CD4-positive, alpha-beta T cell treated with Interleukin-15 for 4 hours (primary cell): ENCODE results near the gene CPT1A.

Source experiments
- DNase-seq: peaks from one replicate; pipeline ENCODE4 v3.0.0-alpha.2; 2020; ENCODE audit warnings: low spot score

CPT1A gene

DNA sequence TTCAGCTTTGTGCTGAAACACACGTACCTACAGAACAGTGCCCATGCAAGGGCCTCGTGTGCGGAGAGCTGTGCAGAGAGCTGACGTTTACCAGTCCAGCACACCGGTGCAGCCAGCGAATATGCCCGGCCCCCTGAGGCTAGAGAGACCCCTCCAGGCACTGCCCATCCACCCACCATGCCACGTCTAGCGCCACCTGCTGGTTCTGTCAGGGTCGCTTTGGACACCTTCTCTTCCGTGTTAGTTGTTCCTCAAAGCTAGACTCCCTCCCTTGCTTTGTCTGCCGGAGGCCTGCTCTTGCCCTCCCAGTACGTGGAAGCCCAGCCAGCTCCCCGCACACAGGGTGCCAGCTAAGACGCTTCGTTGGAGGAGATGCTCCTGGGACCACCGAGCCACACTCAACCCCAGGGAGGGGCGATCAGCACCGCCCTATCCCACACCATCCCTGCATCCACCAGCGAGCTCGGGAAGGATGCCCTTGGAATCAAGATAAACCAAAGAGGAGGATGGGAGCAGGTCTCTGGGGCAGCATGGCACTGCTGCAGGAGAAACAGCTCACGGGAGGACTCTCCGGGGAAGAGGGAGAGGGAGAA is 43.4 kb downstream of the CPT1A start:
- DNase-seq: peak; percentile 33

DNA sequence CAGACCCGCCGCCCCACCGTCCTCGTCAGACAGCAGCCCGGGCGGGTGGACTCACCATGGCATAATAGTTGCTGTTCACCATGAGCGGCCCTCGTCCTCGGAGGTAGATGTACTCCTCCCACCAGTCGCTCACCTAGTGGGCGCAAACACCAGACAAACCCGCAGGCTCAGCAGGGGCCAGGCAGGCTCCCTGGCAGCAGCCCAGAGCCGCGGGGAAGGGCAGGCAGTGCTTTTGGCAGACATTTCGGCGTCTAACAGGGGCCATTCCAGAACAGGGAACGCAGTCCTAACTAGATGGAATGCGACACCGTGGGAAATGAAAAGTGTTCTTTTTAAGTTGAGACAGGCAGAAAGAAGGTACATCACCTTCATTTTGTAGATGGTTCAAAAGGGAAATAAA is 44.9 kb downstream of the CPT1A start:
- DNase-seq: no peak

DNA sequence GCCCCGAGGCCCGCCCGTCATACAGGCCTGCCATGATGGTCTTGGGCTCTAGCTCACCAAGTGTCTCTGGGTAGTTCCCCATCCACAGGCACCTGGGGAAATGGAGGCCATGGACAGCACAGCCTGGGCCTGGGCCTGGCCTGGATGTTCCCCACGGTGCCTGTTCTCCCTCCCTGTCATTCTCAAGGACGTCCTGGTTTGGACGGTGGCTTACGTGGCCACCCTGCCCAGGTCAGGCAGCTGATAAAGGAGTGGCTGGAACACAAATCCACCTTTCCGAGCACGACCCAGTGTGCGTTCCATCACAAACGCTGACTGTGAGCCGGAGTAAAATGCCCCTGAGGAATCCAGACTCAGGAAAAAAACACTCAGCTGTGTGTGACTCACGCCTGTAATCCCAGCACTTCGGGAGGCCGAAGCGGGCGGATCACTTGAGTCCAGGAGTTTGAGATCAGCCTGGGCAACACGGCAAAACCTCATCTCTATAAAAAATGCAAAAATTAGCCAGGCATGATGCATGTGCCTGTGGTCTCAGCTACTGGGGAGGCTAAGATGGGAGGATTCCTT is 49.2 kb downstream of the CPT1A start:
- no peak for DNase-seq

DNA sequence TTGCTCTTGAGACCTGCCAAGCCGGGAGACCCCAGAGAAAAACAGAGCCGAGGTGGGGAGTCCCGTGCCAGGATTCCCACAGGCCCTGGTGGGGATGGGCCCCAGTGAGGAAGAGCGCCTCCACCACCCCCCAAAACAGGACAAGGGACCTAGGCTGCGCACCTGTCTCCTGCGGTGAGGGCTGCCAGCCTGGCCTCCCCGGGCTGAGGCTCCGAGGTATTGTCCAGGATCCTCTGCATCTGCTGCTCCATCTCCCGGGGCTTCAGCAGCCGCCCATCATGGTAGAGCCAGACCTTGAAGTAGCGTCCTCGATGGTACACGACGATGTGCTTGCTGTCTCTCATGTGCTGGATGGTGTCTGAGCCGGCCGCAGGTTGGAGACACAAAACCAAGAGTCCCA is 57.1 kb downstream of the CPT1A start:
- no peak for DNase-seq

DNA sequence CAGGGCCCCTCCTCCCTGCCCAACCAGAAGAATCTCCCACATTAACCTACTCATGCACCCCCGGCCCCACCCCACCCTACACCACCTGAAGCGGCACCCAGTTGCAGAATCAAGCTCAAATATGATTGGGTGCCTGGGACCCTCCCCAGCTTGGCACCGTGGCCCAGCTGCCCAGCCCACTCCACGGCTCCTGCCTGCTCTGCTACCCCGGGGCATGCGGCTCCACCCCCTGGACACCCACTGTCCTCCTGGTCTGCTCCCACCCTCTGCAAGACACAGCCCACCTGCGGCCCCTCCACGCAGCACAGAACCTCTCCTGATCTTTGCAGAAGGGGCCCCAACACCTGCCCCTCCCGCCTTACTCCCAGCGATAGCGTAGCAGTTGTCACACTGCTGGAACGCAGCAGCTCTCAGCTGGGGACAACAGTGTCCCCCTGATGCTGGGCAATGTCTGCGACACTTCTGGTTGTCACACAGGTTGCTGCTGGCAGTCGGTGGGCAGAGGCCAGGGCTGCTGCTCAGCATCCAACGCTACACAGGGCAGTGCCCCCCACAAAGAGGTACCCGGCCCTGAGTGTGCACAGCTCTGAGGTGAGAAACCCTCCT is 58.4 kb downstream of the CPT1A start:
- DNase-seq: no peak

DNA sequence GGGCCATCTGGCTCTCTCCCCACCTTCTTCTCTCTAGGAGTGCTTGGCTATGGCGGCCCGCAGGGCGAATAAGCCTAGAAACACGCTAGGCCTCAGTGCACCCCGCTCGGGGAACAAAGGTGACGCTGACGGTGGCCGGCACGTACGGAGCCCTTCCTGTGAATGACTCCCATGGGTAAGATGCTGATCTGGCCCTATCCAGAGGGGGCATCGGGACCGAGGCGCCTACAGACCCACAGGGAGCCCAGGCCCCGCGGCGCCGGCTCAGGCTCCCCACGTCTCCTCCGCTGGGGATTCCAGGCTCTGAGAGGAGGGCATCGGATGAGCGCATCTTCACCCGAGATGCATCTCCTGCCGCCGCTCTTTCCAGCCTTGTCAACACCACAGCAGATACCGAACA is 59.0 kb downstream of the CPT1A start:
- DNase-seq: no peak

DNA sequence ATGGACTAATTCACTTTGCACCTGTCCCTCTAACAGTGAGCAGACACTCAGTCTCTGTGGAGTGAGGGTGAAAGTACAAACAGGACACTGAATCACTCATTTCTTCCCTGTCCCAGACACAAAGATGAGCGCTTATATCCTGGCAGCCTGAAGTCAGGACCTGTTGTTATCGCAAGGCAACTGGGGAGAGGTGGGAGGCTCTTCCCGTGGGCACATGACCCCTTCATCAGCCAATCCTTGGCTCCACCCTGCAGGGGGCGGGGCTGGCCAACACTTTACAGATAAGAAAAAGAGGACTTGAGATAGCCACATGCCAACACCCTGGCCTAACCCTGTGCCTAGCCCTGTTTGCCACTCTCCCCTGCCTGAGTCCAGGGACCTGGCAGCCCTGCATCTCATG is 60.9 kb downstream of the CPT1A start:
- no peak for DNase-seq

DNA sequence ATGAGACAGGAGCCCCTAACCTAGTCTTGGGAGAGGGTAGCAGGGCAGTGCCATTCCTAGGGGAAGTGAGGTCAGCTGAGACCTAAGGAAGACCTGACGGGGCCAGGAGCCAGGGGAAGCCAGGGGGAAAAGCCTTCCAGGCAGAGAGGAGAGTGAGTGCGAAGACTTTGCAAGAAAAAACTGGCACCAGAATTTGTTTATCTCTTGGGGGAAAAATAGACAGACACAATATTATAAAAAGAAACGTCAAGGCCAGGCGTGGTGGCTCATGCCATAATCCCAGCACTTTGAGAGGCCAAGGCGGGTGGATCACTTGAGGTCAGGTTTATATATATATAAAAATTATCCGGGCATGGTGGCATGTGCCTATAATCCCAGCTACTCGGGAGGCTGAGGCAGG is 63.5 kb downstream of the CPT1A start:
- no peak for DNase-seq

DNA sequence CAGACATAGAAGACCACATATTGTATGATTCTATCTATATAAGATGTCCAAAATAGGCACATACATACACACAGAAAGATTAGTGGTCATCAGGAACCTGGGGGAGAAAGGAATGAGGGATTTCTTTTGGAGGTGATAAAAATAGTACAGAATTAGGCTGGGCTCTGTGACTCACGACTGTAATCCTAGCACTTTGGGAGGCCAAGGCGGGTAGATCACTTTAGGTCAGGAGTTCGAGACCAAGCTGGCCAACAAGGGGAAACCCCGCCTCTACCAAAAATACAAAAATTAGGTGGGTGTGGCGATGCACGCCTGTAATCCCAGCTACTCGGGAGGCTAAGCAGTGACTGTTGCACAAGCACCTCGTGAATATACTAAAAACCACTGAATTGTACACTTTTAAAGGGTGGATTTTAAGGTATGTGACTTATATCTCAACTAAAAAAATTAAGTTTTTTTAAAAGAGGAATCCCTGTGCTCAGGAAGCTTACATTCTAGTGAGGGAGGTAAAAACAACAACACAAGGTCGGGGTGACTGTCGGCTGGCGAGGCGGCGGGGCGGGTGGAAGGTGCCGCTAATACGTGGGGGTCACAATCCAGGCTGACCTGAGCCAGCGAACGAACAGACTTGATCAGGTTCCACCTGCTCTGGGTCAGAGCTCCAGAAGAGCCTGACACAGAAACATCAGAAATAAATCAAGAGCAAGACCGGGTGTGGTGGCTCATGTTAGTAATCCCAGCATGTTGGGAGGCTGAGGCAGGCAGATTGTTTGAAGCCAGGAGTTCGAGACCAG is 65.1 kb downstream of the CPT1A start:
- DNase-seq: no peak

DNA sequence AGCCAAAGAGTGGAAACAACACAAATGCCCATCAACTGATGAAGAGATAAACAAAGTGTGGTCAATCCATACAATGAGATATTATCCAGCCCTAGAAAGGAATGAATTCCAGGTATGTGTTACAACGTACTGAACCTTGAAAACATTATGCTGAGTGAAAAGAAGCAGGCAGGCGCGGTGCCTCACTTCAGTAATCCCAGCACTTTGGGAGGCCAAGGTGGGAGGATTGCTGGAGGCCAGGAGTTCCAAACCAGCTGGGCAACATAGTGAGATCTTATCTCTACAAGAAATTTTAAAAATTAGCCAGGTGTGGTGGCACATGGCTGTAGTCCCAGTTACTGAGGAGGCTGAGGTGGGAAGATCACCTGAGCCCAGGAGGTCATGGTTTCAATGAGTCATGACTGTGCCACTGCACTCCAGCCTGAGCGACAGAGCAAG is 65.7 kb downstream of the CPT1A start:
- no peak for DNase-seq

DNA sequence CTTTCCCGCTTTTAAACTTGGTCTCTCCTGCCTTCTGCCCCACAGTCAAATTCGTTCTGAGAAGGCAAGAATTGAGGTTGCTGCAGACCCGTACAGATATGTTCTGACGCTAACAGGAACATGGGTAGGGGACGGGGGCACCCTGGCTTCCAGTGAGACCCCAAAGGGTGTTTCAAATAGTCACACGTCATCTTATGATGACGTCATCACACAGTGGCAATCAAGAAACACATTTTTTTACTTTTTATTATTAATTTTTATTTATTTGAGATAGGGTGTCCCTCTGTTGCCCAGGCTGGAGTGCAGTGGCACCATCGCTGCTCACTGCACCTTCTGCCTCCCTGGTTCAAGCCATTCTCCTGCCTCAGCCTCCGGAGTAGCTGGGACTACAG is 67.5 kb downstream of the CPT1A start:
- no peak for DNase-seq

DNA sequence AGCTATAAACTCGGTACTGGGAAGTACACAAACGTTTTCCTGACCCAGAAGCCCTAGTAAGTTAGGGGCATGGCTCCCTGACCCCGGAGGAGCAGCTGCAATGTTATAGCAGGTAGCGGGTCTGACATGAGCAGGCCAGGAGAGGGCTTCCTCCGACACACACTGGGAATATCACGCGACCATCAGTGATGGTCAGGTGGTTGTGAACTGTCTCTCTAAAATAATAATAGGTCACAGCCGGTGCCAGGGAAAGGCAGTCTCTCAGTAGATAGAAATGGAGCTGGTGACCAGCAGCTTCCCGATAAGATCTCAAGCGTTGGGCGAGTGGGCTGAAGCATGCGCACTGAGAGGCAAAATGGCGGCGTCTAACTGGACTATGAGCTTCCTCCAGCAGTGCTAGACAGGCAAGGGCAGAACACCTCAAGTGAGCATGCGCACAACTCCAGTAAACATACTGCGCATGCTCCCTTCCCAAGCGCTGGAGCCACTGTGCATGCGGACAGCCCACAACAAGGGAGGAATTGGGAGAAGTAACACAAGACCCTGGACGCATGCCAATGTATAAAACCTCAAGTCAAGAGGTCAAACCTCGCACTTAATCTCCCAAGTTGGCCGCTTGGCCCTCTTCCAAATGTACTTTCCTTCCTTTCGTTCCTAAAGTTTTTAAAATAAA is 68.1 kb downstream of the CPT1A start:
- DNase-seq: no peak

DNA sequence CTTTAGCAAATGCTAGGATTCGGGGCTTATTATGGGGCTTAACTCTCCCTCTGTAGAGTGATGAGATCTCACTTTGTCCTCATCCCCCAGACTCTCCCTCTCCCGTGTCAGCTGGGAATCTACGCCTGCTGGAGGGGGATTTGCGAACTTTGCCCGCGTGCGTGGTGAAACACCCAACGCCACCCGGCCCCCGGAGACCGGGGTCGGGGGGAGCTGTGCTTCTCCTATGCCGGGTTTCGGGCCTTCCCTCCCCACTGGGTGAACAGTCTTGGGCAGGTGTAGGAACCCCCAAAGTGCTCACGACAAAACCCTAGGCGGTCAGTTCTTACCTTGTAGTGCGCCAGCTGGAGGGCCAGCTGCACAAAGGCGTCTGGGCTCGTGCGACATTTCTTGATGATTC is 68.8 kb downstream of the CPT1A start:
- no peak for DNase-seq

DNA sequence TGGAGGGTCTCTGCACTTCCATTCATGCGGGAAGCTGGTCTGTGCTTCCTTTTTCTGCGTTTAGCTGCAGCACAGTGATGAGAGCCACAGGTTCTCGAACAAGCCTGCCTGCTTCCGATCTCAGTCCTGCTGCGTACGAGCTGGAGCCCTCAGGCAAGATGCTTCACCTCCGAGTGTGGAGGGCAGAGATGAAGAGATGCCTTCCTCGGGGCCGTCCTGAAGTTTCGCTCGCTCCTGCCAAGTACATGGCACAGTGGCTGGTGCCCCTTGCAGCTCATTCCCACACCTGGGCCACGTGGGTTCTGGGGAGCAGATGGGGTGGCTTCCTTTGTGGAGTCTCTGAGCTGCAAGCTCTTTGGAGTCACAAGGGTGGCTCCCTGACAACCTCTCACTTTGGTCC is 70.9 kb downstream of the CPT1A start:
- no peak for DNase-seq

DNA sequence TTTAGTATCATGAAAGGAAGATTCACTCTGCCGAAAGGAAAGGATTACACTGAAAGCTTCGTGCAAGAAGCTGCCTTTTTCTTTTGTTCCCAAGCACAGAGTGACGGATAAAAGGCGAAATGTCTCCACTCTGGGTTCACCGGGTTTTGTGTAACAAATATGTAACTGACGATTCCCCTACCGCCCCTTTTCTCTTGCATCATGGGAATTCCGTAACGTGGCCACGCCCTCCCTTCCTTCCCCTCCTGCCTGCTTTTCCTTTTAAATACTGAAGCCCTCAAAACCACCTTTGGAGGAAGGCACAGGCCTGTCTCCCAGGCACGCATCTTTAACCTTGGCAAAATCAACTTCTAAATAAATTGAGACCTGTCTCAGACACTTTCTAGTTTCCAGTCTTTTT is 74.0 kb downstream of the CPT1A start:
- no peak for DNase-seq

DNA sequence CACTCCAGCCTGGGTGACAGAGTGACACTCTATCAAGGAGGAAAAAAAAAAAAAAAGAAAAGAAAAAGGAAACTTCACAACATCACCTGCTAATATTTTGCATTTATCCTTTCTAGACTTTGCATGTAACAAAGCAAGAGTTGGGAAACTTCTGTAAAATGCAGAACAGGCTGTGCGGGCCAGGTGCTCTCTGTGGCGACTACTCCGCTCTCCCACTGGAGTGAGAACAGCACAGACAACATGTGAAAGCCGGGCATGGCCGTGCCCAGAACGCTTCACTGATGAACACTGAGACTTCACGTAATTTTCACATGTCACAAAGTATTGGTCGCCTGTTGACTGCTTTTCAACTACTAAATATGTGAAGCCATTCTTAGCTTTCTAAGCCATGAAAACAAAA is 74.9 kb downstream of the CPT1A start:
- no peak for DNase-seq

DNA sequence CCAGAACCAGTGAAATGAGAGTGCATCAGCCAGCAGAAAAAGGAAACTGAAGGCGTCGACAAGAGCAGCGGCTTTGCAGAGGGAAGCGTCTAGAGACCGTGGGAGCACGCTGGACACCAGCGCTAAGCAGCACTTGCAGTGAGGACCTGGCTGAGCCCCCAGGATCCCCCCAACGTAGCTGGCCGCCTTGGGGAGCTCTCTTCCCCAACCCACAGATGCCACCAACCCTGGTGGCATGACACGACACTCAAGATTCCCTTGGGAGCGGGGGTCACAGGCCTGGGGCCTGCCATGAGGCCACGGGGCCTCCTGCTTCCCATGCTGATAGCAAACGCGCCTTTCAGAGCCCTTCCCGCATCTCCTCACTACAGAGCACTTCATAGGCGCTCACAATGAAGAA is 77.0 kb downstream of the CPT1A start:
- no peak for DNase-seq

DNA sequence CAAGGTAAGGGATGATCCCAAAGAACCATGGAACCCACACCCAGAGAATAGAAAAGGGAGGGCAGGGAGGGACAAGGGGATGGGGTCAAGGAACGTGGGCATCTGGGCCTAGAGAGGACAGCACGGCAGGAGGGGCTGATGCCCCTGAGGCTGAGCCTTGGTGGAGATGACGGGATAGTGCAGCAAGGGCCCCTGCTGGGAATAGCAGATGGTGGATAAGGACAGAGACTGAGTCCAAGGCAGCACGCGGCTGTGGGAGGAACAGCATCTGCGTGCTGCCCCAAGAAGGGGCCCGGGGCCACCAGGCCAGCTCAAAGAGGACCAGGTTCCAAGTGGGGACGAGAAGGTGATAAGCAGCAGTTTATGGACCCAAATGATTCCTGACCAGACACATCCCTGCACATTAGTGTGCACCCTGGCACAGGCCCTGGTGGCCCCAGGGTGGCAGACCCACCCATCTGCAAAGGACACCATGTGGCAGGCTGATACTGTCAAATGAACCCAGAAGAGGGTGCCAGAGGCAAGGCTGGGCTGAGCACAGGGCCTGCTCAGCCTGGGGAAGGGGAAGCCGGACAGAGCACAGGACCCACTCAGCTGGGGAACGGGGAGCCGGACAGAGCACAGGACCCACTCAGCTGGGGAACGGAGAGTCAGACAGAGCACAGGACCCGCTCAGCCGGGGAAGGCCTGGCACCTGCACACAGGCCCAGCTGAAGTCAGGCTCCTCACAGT is 77.6 kb downstream of the CPT1A start:
- no peak for DNase-seq

DNA sequence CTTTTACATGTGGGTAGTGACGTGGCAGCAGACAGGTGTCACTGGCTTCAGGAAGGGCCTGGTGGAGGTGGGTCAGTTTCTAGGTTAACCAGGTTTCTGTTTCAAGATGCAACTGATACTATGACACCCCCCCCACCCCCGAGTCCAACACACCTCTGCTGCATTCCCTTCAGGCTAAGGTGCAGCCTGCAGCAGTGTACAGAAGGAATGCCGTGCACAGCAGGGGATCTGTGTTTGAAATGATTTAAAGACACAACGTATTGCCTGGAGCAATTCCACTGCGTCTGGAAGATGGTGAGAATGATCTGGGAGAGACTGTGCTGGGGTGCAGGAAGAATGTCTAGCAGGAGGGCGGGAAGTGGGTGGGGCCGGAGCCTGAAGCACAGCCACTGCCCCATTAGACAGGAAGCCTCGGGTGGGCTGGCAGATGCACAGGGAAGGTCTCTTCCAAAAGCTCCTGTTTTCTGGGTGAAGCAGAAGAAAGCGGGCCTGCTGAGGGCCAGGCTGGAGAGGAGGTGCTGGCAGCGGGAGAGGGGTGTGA is 78.5 kb downstream of the CPT1A start:
- DNase-seq: no peak

DNA sequence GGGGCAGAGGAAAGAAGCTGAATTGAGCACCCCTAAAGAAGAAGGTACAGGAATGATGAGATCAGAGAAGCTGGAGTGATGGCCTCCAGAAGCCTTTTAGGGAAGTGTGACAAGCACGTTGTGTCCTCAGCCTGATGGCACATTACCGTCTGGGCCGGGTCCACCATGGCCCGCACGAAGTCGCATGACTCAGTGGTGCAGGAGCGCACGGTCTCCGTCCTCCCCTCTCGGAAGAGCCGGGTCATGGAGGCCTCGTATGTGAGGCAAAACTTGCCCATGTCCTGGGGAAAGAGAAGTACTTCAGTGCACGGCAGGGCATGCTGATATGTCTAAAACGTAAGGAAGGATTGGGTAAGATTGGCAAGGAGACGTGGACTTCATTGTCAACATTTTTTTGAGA is 79.2 kb downstream of the CPT1A start:
- DNase-seq: no peak

DNA sequence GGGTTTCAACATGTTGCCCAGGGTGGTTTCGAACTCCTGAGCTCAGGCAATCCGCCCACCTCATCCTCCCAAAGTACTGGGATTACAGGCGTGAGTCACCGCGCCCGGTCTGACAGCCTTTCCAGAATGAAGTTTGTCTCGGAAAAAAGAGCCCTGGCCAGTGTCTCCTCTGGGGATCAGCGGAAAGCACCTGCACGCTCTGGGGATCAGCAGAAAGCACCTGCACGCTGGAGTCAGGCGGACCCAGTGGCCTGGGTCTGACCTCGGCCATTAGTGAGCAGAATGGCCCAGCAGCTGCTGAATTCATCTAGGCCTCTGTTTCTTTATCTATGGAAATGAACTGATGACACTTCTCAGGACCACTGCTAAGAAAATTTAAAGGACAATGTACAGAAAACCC is 79.9 kb downstream of the CPT1A start:
- no peak for DNase-seq

DNA sequence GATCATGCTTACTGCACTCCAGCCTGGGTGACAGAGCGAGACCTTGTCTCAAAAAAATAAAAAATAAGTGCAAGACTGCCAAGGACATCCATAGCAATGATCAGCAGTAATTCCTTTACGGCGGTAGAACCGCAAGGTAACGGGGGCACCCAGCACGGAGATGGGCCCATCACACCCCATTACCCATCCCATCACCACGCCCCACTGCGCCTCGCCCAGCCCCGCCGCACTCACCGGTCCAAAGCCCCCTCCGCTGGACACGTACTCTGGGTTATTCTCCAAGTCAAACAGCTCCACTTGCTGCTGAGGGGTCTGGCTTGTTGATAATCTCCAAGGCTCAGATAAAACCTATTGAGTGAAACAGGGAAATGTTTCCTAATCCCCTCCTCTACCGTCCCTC is 81.7 kb downstream of the CPT1A start:
- DNase-seq: no peak
